K562 (cell line): ENCODE data around the gene TIMM23B. TPM values are rescaled to one million over a fixed set of nuclear protein-coding genes. Genes with fewer than 3 reads are reported as not detected.
A peak's percentile ranks its signal among the peaks of the same experiment; 100 is the strongest.

Source experiments
- ETV5 ChIP-seq: sonication (generic); formaldehyde crosslinking; IDR thresholded peaks from 2 replicates; pipeline ENCODE4 v1.4.0; 2020; ENCODE audit warnings: low read depth, mild to moderate bottlenecking, missing genetic modification reagents
- GATAD2B ChIP-seq: fragments of 450-650 bp; IDR thresholded peaks from 2 replicates; pipeline ENCODE4 v1.6.1; 2017; ENCODE audit warnings: mild to moderate bottlenecking, borderline replicate concordance
- KLF10 ChIP-seq: fragments of 250-450 bp; sonication (Bioruptor Pico); IDR thresholded peaks from 2 replicates; pipeline ENCODE4 v1.6.1; 2021; ENCODE audit warnings: matching md5 sums
- MXI1 ChIP-seq: IDR thresholded peaks from 2 replicates; pipeline ENCODE4 v1.6.1; 2011; ENCODE audit warnings: low read depth, mild to moderate bottlenecking, improper control_type of control experiment, low read length
- NRF1 ChIP-seq, 2 experiments: fragments of 450-650 bp; IDR thresholded peaks in 1 of 2; conservative IDR thresholded peaks in 1 of 2; 2 replicates each; pipeline ENCODE4 v1.6.1; 2014; ENCODE audit warnings: mild to moderate bottlenecking in 2 of 2
- RFX1 ChIP-seq: fragments of 450-650 bp; IDR thresholded peaks from 2 replicates; pipeline ENCODE4 v1.6.1; 2016; ENCODE audit warnings: mild to moderate bottlenecking, moderate library complexity
- SAP30 ChIP-seq: fragments of 200-600 bp; sonication (generic); IDR thresholded peaks from 2 replicates; pipeline ENCODE4 v1.6.1; 2012; ENCODE audit warnings: borderline replicate concordance, low read depth, mild to moderate bottlenecking, moderate library complexity, low read length, control low read depth, inconsistent platforms; ENCODE audit not compliant: insufficient read depth, poor library complexity, severe bottlenecking
- SIN3B ChIP-seq: fragments of 450-650 bp; IDR thresholded peaks from 2 replicates; pipeline ENCODE4 v1.6.1; 2017; ENCODE audit warnings: low read depth, mild to moderate bottlenecking, moderate library complexity
- SPI1 ChIP-seq: IDR thresholded peaks from 2 replicates; pipeline ENCODE4 v1.6.1; 2011; ENCODE audit warnings: low read depth, low read length, control low read depth, borderline replicate concordance
- YY1 ChIP-seq, 3 experiments: IDR thresholded peaks; 2 replicates each; pipeline ENCODE4 v1.6.1; 2011; ENCODE audit warnings: low read length in 2 of 3, mild to moderate bottlenecking in 2 of 3, moderate library complexity in 2 of 3, borderline replicate concordance in 1 of 3, control low read depth in 1 of 3, low read depth in 1 of 3; ENCODE audit not compliant: insufficient read depth in 3 of 3, insufficient replicate concordance in 2 of 3, control insufficient read depth in 1 of 3, insufficient read length in 1 of 3; ENCODE audit errors: extremely low read depth in 1 of 3
- ZBTB7A ChIP-seq: IDR thresholded peaks from 2 replicates; pipeline ENCODE4 v1.6.1; 2011; ENCODE audit warnings: low read depth, mild to moderate bottlenecking, low read length, moderate library complexity, borderline replicate concordance; ENCODE audit not compliant: control insufficient read depth
- ZFX ChIP-seq: sonication (generic); formaldehyde crosslinking; IDR thresholded peaks from 2 replicates; pipeline ENCODE4 v1.8.0; 2022; ENCODE audit warnings: mild to moderate bottlenecking, missing genetic modification reagents, moderate library complexity
- polyA plus RNA-seq, 8 experiments: library from polyadenylated mRNA; depleted of rRNA in 4 of 8; stranded (reverse) in 5 of 8; unstranded in 3 of 8; fragments of >200 nt; fragmentation: Nextera tagmentation in 2 of 8; fragmentation: Illumina TruSeq in 1 of 8; extraction: Ambion mirVana in 2 of 8; extraction: Trizol in 1 of 8; gene quantifications; 2 replicates each; pipeline versions ENCODE4 v1.2.1 to v1.2.3, GENCODE V29; 2011 to 2014; ENCODE audit warnings: inconsistent platforms in 1 of 8, missing spikeins in 1 of 8
- total RNA-seq, 7 experiments: library from RNA; depleted of rRNA in 6 of 7; stranded (reverse); fragments of >200 nt in 6 of 7; fragmentation: Illumina TruSeq in 2 of 7; extraction: Trizol in 2 of 7; gene quantifications; 2 replicates each; pipeline versions ENCODE4 v1.2.1 to v1.2.3, GENCODE V29; 2011 to 2021; ENCODE audit warnings: low replicate concordance in 1 of 7
- TF ChIP-seq, protein P1 (sequence below), 3 experiments: IDR thresholded peaks in 2 of 3; conservative IDR thresholded peaks in 1 of 3; 2 replicates each; pipeline ENCODE4 v1.5.1; 2011 to 2012; ENCODE audit warnings: low read length in 3 of 3, mild to moderate bottlenecking in 3 of 3, control low read depth in 2 of 3, improper control_type of control experiment in 1 of 3, inconsistent platforms in 1 of 3, low read depth in 1 of 3, mixed read lengths in 1 of 3, moderate library complexity in 1 of 3; ENCODE audit not compliant: insufficient read depth in 2 of 3
- TF ChIP-seq, protein P2 (sequence below): fragments of 450-650 bp; IDR thresholded peaks from 2 replicates; pipeline ENCODE4 v1.7.1; 2018; ENCODE audit warnings: mild to moderate bottlenecking, low read depth; ENCODE audit not compliant: partially characterized antibody
- TF ChIP-seq, protein P3 (sequence below): fragments of 200-800 bp; sonication (Bioruptor generic); IDR thresholded peaks from 2 replicates; pipeline ENCODE4 v1.6.1; 2017; ENCODE audit warnings: missing genetic modification characterization, missing compliant biosample characterization
- TF ChIP-seq, protein P4 (sequence below): fragments of 450-650 bp; formaldehyde crosslinking; IDR thresholded peaks from 2 replicates; pipeline ENCODE4 v1.4.0; 2022; ENCODE audit warnings: missing genetic modification characterization

Gene TIMM23B
- total and polyA plus RNA-seq, 9 of the 15 experiments (the other 6 are each of a cell fraction or from before 2014, with no cell fraction given) = 7.2 to 40.2 (median 24.7) TPM

DNA sequence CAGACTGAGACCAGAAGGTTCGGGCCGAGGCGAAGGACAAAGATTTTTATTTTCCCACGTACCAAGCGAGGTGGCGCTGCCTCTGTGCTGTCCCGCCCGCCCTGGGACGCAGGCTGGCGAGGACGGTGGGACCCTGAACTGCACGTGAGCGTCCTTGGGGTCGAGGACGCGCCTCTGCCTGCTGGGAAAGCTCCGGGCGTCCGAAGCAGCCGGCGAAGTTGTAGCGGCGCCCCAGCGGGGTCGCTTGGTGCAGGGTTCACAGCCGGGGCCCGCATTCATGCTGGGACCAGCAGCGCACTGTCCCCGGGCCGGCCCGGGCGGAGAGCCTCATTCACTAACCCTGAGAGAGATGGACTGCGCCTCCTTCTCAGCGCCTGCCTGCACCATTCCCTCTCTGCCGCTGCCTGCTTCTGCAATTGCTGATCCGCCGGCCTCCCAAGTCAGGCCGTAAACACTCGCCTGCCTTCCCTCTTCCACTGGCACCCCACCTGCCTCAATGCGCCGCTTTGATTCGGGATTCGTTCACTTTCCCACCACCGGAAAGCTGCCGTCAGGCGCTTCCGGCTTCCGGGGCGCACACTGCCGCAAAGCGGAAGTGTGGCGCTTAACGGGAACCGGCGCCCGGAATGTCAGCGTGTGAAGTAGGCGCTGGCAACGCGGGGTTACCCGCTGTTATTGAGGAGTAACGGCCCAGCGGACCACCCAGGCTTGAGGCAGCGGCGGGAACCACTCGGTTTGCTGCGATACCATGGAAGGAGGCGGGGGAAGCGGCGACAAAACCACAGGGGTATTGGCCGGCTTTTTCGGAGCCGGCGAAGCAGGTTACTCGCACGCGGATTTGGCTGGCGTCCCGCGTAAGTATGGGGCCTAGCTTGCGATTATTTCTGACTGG, at the start of gene TIMM23B, which contains the start of gene PARG (continued):
- TF ChIP-seq, protein P1, sequence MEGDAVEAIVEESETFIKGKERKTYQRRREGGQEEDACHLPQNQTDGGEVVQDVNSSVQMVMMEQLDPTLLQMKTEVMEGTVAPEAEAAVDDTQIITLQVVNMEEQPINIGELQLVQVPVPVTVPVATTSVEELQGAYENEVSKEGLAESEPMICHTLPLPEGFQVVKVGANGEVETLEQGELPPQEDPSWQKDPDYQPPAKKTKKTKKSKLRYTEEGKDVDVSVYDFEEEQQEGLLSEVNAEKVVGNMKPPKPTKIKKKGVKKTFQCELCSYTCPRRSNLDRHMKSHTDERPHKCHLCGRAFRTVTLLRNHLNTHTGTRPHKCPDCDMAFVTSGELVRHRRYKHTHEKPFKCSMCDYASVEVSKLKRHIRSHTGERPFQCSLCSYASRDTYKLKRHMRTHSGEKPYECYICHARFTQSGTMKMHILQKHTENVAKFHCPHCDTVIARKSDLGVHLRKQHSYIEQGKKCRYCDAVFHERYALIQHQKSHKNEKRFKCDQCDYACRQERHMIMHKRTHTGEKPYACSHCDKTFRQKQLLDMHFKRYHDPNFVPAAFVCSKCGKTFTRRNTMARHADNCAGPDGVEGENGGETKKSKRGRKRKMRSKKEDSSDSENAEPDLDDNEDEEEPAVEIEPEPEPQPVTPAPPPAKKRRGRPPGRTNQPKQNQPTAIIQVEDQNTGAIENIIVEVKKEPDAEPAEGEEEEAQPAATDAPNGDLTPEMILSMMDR (IDR thresholded peaks at IDR 0.05 in 2 of 3, conservative IDR thresholded peaks at IDR 0.05 in 1 of 3; ENCODE audit: insufficient read depth in 2 of 3, low read depth in 1 of 3, low read length in 3 of 3) = peak in 1 of 3 experiments; percentile 39; a peak in 2 of 6 replicates
- TF ChIP-seq GATAD2B (peak; percentile 27; the same call in 1 of the 2 replicates), ETV5 (CRISPR knock-in tag) (peak; percentile 67), YY1 (IDR thresholded peaks at IDR 0.05; ENCODE audit: borderline replicate concordance in 1 of 3, control insufficient read depth in 1 of 3, extremely low read depth in 1 of 3, insufficient read depth in 3 of 3, insufficient read length in 1 of 3, insufficient replicate concordance in 2 of 3, low read depth in 1 of 3, low read length in 2 of 3) (peak in 1 of 3 experiments; percentile 60), SPI1 (peak; percentile 86), SAP30 (peak; percentile 95), ZBTB7A (peak; percentile 33; the same call in 1 of the 2 replicates), SIN3B (peak; percentile 88), ZFX (CRISPR knock-in tag) (peak; percentile 66), RFX1 (peak; percentile 41; the same call in 1 of the 2 replicates), MXI1 (peak; percentile 67; the same call in 1 of the 2 replicates), KLF10 (CRISPR knock-in tag) (0 out of 2 replicates have a peak, but pooled peaks have one; percentile 36), NRF1 (conservative IDR thresholded peaks at IDR 0.05 in 1 of 2, IDR thresholded peaks at IDR 0.05 in 1 of 2) (peak; percentile 22 to 33; a peak in 3 of 4 replicates)
- TF ChIP-seq, protein P2, sequence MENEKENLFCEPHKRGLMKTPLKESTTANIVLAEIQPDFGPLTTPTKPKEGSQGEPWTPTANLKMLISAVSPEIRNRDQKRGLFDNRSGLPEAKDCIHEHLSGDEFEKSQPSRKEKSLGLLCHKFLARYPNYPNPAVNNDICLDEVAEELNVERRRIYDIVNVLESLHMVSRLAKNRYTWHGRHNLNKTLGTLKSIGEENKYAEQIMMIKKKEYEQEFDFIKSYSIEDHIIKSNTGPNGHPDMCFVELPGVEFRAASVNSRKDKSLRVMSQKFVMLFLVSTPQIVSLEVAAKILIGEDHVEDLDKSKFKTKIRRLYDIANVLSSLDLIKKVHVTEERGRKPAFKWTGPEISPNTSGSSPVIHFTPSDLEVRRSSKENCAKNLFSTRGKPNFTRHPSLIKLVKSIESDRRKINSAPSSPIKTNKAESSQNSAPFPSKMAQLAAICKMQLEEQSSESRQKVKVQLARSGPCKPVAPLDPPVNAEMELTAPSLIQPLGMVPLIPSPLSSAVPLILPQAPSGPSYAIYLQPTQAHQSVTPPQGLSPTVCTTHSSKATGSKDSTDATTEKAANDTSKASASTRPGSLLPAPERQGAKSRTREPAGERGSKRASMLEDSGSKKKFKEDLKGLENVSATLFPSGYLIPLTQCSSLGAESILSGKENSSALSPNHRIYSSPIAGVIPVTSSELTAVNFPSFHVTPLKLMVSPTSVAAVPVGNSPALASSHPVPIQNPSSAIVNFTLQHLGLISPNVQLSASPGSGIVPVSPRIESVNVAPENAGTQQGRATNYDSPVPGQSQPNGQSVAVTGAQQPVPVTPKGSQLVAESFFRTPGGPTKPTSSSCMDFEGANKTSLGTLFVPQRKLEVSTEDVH = peak; percentile 92
- TF ChIP-seq, protein P3, sequence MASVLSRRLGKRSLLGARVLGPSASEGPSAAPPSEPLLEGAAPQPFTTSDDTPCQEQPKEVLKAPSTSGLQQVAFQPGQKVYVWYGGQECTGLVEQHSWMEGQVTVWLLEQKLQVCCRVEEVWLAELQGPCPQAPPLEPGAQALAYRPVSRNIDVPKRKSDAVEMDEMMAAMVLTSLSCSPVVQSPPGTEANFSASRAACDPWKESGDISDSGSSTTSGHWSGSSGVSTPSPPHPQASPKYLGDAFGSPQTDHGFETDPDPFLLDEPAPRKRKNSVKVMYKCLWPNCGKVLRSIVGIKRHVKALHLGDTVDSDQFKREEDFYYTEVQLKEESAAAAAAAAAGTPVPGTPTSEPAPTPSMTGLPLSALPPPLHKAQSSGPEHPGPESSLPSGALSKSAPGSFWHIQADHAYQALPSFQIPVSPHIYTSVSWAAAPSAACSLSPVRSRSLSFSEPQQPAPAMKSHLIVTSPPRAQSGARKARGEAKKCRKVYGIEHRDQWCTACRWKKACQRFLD (CRISPR knock-in tag) = peak; percentile 89
- TF ChIP-seq, protein P4, sequence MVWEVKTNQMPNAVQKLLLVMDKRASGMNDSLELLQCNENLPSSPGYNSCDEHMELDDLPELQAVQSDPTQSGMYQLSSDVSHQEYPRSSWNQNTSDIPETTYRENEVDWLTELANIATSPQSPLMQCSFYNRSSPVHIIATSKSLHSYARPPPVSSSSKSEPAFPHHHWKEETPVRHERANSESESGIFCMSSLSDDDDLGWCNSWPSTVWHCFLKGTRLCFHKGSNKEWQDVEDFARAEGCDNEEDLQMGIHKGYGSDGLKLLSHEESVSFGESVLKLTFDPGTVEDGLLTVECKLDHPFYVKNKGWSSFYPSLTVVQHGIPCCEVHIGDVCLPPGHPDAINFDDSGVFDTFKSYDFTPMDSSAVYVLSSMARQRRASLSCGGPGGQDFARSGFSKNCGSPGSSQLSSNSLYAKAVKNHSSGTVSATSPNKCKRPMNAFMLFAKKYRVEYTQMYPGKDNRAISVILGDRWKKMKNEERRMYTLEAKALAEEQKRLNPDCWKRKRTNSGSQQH = 0 out of 2 replicates have a peak, but pooled peaks have one; percentile 25
